Measurements from ENCODE around the gene AEBP1. TPM values are rescaled to one million over a fixed set of nuclear protein-coding genes. Genes with fewer than 3 reads are reported as not detected.

The AEBP1 gene
- total and polyA plus RNA-seq, 8 donors: 5.1 to 49.3 (median 17.5) TPM

- FAIRE-seq: no peak
- no peak overlapping the region for H3K27ac ChIP-seq
- intact Hi-C loops (cut with DNase I): no loop called here
Observed at GRCh38 chr7:44158096-44158872, 54.1 kb downstream of the AEBP1 start.

GRCh38 chr7:44158873-44159631 is 54.9 kb downstream of the AEBP1 start:
- Histone ChIP-seq H3K36me3 (no peaks in the 10 kb centered on the region), H3K9me3 (no peaks in the 10 kb centered on the region), H3K27me3 (no peaks in the 10 kb centered on the region), H3K4me1 (no peaks in the 10 kb centered on the region), H3K27ac (no peak overlapping the region), H3K4me3 (no peak overlapping the region)
- WGBS, 2 donors: 92 to 94% methylated on average over 12 of the region's 12 CpGs
- peak in 1 of 6 donors; percentile 40 for DNase-seq
- ATAC-seq: peak in 1 of 4 donors; percentile 9
- no peak for TF ChIP-seq CTCF (IDR thresholded peaks at IDR 0.05)
- FAIRE-seq: no peak
- intact Hi-C loops (cut with DNase I): no loop called here

More at GRCh38 chr7:44158096-44158872, 54.1 kb downstream of the AEBP1 start:
- no peaks in the 10 kb centered on the region for H3K27me3 ChIP-seq
- ATAC-seq (peak in 1 of 4 donors; percentile 32), DNase-seq (peak in 2 of 6 donors; percentile 6 to 59)
- no peaks in the 10 kb centered on the region for H3K36me3 ChIP-seq
- H3K4me1 ChIP-seq: no peaks in the 10 kb centered on the region
- TF ChIP-seq CTCF (IDR thresholded peaks at IDR 0.05): no peak
- H3K9me3 ChIP-seq: no peaks in the 10 kb centered on the region
- no peak overlapping the region for H3K4me3 ChIP-seq
- 74 to 77% methylated on average over 10 of the region's 10 CpGs for WGBS, 2 donors

GRCh38 chr7:44159824-44160630 is 55.9 kb downstream of the AEBP1 start:
- 78 to 82% methylated on average over 5 of the region's 5 CpGs for WGBS, 2 donors
- Histone ChIP-seq H3K9me3 (no peaks in the 10 kb centered on the region), H3K27me3 (no peaks in the 10 kb centered on the region), H3K36me3 (no peaks in the 10 kb centered on the region), H3K4me3 (no peak overlapping the region), H3K4me1 (no peaks in the 10 kb centered on the region), H3K27ac (no peak overlapping the region)
- TF ChIP-seq CTCF (IDR thresholded peaks at IDR 0.05): no peak
- ATAC-seq (no peak), FAIRE-seq (no peak), DNase-seq (no peak)
- intact Hi-C loops (cut with DNase I): no loop called here

GRCh38 chr7:44161371-44161770 is 57.2 kb downstream of the AEBP1 start:
- no peak for FAIRE-seq

More at GRCh38 chr7:44161371-44161770, 57.2 kb downstream of the AEBP1 start:
- H3K27me3 ChIP-seq: no peaks in the 10 kb centered on the region
- no peak for ATAC-seq
- no peak for DNase-seq
- intact Hi-C loops (cut with DNase I): no loop called here
- H3K4me1 ChIP-seq: no peaks in the 10 kb centered on the region
- no peak for TF ChIP-seq CTCF (IDR thresholded peaks at IDR 0.05)
- H3K4me3 ChIP-seq: no peak overlapping the region
- 94 to 98% methylated on average over 2 of the region's 2 CpGs for WGBS, 2 donors
- no peaks in the 10 kb centered on the region for H3K36me3 ChIP-seq
- H3K27ac ChIP-seq: no peak overlapping the region
- H3K9me3 ChIP-seq: no peaks in the 10 kb centered on the region

Measured in pancreas (tissue), 10 donors.